Measurements from ENCODE around the gene KCND1. TPM values are rescaled to one million over a fixed set of nuclear protein-coding genes. Genes with fewer than 3 reads are reported as not detected.

The KCND1 gene
- total and polyA plus RNA-seq, 2 experiments from 2014 or later, result 2.7 to 5.6 TPM

DNA sequence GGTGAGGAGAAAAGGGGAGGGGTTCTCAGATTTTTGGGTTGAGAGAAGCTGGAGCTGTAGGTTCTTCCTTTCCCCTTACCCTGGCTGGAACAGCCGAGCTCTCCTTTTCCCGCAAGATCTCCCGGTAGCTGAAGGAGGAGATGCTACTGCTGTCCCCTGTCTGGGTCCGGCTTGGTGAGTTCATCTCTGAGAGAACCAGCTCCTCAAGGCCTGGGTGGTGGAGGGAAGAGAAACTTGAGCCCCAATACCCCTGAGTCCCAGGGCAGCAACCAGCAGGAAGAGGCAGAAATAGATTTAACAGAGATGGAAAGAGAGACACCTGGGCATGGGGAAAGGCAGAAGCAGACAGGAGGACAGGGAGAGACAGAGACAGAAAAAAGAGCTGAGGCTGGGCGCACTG is 6.6 kb upstream of the KCND1 start (continued):
- no peak for TF ChIP-seq ETS1 (IDR thresholded peaks at IDR 0.05)
- no peak for TF ChIP-seq EZH2 (IDR thresholded peaks at IDR 0.05; ENCODE audit: low read depth, unreplicated experiment)

GRCh38 chrX:48976086-48976485 is 4.4 kb upstream of the KCND1 start:
- H3K36me3 ChIP-seq (ENCODE audit: insufficient read depth), result no peaks in the 10 kb centered on the region
- no peak overlapping the region for H3K4me3 ChIP-seq
- no peak for DNase-seq (ENCODE audit: low spot score)
- Mint-ChIP-seq H3K4me1 (peaks cover 11% of the 10 kb centered on the region; the same call in 2 of the 3 replicates), H3K4me3 (no peak overlapping the region), H3K27ac (no peak overlapping the region), H3K36me3 (ENCODE audit: low read depth) (peaks cover 60% of the 10 kb centered on the region), H3K9me3 (no peaks in the 10 kb centered on the region; the same call in 1 of the 3 replicates), H3K27me3 (ENCODE audit: insufficient read depth, low read depth, poor library complexity) (peaks cover 2% of the 10 kb centered on the region)
- no peak overlapping the region for H2AFZ ChIP-seq
- ATAC-seq, result no peak
- H3K79me2 ChIP-seq (replicated peaks; ENCODE audit: insufficient read depth), result no peaks in the 10 kb centered on the region
- TF ChIP-seq STAT1 (IDR thresholded peaks at IDR 0.05; ENCODE audit: unreplicated experiment) (no peak), POLR2AphosphoS5 (IDR thresholded peaks at IDR 0.05; ENCODE audit: low read depth) (no peak), ETS1 (IDR thresholded peaks at IDR 0.05) (no peak), EZH2phosphoT487 (IDR thresholded peaks at IDR 0.05; ENCODE audit: unreplicated experiment) (no peak), EZH2 (IDR thresholded peaks at IDR 0.05; ENCODE audit: low read depth, unreplicated experiment) (no peak), JUNB (IDR thresholded peaks at IDR 0.05; ENCODE audit: unreplicated experiment) (no peak), CREB1 (CRISPR knock-in tag; IDR thresholded peaks at IDR 0.05; ENCODE audit: low read depth) (no peak), NANOG (IDR thresholded peaks at IDR 0.05; ENCODE audit: borderline replicate concordance) (no peak)
- TF ChIP-seq, protein P1, sequence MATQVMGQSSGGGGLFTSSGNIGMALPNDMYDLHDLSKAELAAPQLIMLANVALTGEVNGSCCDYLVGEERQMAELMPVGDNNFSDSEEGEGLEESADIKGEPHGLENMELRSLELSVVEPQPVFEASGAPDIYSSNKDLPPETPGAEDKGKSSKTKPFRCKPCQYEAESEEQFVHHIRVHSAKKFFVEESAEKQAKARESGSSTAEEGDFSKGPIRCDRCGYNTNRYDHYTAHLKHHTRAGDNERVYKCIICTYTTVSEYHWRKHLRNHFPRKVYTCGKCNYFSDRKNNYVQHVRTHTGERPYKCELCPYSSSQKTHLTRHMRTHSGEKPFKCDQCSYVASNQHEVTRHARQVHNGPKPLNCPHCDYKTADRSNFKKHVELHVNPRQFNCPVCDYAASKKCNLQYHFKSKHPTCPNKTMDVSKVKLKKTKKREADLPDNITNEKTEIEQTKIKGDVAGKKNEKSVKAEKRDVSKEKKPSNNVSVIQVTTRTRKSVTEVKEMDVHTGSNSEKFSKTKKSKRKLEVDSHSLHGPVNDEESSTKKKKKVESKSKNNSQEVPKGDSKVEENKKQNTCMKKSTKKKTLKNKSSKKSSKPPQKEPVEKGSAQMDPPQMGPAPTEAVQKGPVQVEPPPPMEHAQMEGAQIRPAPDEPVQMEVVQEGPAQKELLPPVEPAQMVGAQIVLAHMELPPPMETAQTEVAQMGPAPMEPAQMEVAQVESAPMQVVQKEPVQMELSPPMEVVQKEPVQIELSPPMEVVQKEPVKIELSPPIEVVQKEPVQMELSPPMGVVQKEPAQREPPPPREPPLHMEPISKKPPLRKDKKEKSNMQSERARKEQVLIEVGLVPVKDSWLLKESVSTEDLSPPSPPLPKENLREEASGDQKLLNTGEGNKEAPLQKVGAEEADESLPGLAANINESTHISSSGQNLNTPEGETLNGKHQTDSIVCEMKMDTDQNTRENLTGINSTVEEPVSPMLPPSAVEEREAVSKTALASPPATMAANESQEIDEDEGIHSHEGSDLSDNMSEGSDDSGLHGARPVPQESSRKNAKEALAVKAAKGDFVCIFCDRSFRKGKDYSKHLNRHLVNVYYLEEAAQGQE (IDR thresholded peaks at IDR 0.05; ENCODE audit: unreplicated experiment), result no peak
- H3K4me1 ChIP-seq (ENCODE audit: insufficient read depth), result no peaks in the 10 kb centered on the region
- H3K4me2 ChIP-seq, result no peak overlapping the region
- H3K27me3 ChIP-seq (ENCODE audit: insufficient read depth), result no peaks in the 10 kb centered on the region
- H3K27ac ChIP-seq (ENCODE audit: low read depth), result no peak overlapping the region
- H3F3A ChIP-seq (replicated peaks; ENCODE audit: low read depth), result no peaks in the 10 kb centered on the region
- H4K20me1 ChIP-seq (replicated peaks; ENCODE audit: insufficient read depth), result no peaks in the 10 kb centered on the region
- H3K9me2 ChIP-seq (ENCODE audit: insufficient read depth), result no peaks in the 10 kb centered on the region
